Measurements from ENCODE around the gene SPRR1B.

- TF ChIP-seq, protein P1, sequence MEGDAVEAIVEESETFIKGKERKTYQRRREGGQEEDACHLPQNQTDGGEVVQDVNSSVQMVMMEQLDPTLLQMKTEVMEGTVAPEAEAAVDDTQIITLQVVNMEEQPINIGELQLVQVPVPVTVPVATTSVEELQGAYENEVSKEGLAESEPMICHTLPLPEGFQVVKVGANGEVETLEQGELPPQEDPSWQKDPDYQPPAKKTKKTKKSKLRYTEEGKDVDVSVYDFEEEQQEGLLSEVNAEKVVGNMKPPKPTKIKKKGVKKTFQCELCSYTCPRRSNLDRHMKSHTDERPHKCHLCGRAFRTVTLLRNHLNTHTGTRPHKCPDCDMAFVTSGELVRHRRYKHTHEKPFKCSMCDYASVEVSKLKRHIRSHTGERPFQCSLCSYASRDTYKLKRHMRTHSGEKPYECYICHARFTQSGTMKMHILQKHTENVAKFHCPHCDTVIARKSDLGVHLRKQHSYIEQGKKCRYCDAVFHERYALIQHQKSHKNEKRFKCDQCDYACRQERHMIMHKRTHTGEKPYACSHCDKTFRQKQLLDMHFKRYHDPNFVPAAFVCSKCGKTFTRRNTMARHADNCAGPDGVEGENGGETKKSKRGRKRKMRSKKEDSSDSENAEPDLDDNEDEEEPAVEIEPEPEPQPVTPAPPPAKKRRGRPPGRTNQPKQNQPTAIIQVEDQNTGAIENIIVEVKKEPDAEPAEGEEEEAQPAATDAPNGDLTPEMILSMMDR (conservative IDR thresholded peaks at IDR 0.05): no peak
- no peak for TF ChIP-seq EZH2 (IDR thresholded peaks at IDR 0.05; ENCODE audit: low read depth)
Observed at GRCh38 chr1:153058826-153059784, 28.1 kb downstream of the SPRR1B start.

Measured in PC-9 (cell line).